ENCODE measurements around the gene PTPRM.

The PTPRM gene

GRCh38 chr18:8175501-8176061, 608.5 kb downstream of the PTPRM start:
- no peak for DNase-seq (ENCODE audit: low read depth)

GRCh38 chr18:8176109-8176508, 609.0 kb downstream of the PTPRM start:
- DNase-seq (ENCODE audit: low read depth): no peak

GRCh38 chr18:8176554-8176953, 609.4 kb downstream of the PTPRM start:
- no peak for DNase-seq (ENCODE audit: low read depth)

- DNase-seq (ENCODE audit: low read depth): no peak
Observed at GRCh38 chr18:8177330-8178016, 610.4 kb downstream of the PTPRM start.

- DNase-seq (ENCODE audit: low read depth): no peak
Observed at GRCh38 chr18:8186413-8186812, 619.3 kb downstream of the PTPRM start.

GRCh38 chr18:8188184-8188583, 621.1 kb downstream of the PTPRM start:
- DNase-seq (ENCODE audit: low read depth): no peak

GRCh38 chr18:8190980-8191379, 623.9 kb downstream of the PTPRM start:
- DNase-seq (ENCODE audit: low read depth): no peak

- no peak for DNase-seq (ENCODE audit: low read depth)
Observed at GRCh38 chr18:8194431-8194830, 627.3 kb downstream of the PTPRM start.

- DNase-seq (ENCODE audit: low read depth): no peak
Observed at GRCh38 chr18:8196238-8196637, 629.1 kb downstream of the PTPRM start.

- no peak for DNase-seq (ENCODE audit: low read depth)
Observed at GRCh38 chr18:8197499-8197898, 630.4 kb downstream of the PTPRM start.

GRCh38 chr18:8207996-8208395, 640.9 kb downstream of the PTPRM start:
- DNase-seq (ENCODE audit: low read depth): no peak

GRCh38 chr18:8208716-8209115, 641.6 kb downstream of the PTPRM start:
- DNase-seq (ENCODE audit: low read depth): no peak

- no peak for DNase-seq (ENCODE audit: low read depth)
Observed at GRCh38 chr18:8212896-8213780, 646.0 kb downstream of the PTPRM start.

- DNase-seq (ENCODE audit: low read depth): no peak
Observed at GRCh38 chr18:8215741-8216140, 648.6 kb downstream of the PTPRM start.

GRCh38 chr18:8217051-8217564, 650.0 kb downstream of the PTPRM start:
- DNase-seq (ENCODE audit: low read depth): no peak

- DNase-seq (ENCODE audit: low read depth): no peak
Observed at GRCh38 chr18:8218197-8218596, 651.1 kb downstream of the PTPRM start.

- no peak for DNase-seq (ENCODE audit: low read depth)
Observed at GRCh38 chr18:8221452-8221851, 654.3 kb downstream of the PTPRM start.

- DNase-seq (ENCODE audit: low read depth): no peak
Observed at GRCh38 chr18:8224576-8224975, 657.5 kb downstream of the PTPRM start.

- no peak for DNase-seq (ENCODE audit: low read depth)
Observed at GRCh38 chr18:8229040-8229439, 661.9 kb downstream of the PTPRM start.

GRCh38 chr18:8229787-8230186, 662.7 kb downstream of the PTPRM start:
- DNase-seq (ENCODE audit: low read depth): no peak

GRCh38 chr18:8231316-8231715, 664.2 kb downstream of the PTPRM start:
- DNase-seq (ENCODE audit: low read depth): no peak

GRCh38 chr18:8232791-8233190, 665.7 kb downstream of the PTPRM start:
- DNase-seq (ENCODE audit: low read depth): no peak

GRCh38 chr18:8235894-8236293, 668.8 kb downstream of the PTPRM start:
- no peak for DNase-seq (ENCODE audit: low read depth)

Data from stimulated activated CD8-positive, alpha-beta memory T cell treated with anti-CD3 and anti-CD28 coated beads, Interleukin-4, amount 100 ng/mL, for 24 hours (primary cell).